ENCODE data around the gene CAMTA1. TPM values are rescaled to one million over a fixed set of nuclear protein-coding genes. Genes with fewer than 3 reads are reported as not detected.

CAMTA1 gene
- polyA plus RNA-seq, 1 donor from 2014 or later, result 79.0 TPM

- Mint-ChIP-seq H3K27ac (no peak overlapping the region), H3K4me3 (no peak overlapping the region), H3K4me1 (no peaks in the 10 kb centered on the region), H3K27me3 (peaks cover 12% of the 10 kb centered on the region), H3K9me3 (peaks cover 2 to 14% (median 12%) of the 10 kb centered on the region in 3 donors), H3K36me3 (peaks cover 3% of the 10 kb centered on the region)
Observed at GRCh38 chr1:7178336-7178735, 393.1 kb downstream of the CAMTA1 start.

GRCh38 chr1:7178741-7179140, 393.5 kb downstream of the CAMTA1 start:
- peaks cover 3% of the 10 kb centered on the region for H3K36me3 Mint-ChIP-seq
- no peaks in the 10 kb centered on the region for H3K4me1 Mint-ChIP-seq
- H3K27ac Mint-ChIP-seq, result no peak overlapping the region
- H3K4me3 Mint-ChIP-seq, result no peak overlapping the region
- H3K9me3 Mint-ChIP-seq, result peaks cover 2 to 14% (median 14%) of the 10 kb centered on the region in 3 donors
- H3K27me3 Mint-ChIP-seq, result peaks cover 14% of the 10 kb centered on the region

- Mint-ChIP-seq H3K36me3 (peaks cover 6% of the 10 kb centered on the region), H3K4me1 (no peaks in the 10 kb centered on the region), H3K27me3 (peaks cover 4% of the 10 kb centered on the region), H3K9me3 (peaks cover 3 to 19% (median 5%) of the 10 kb centered on the region in 3 donors), H3K4me3 (no peak overlapping the region), H3K27ac (no peak overlapping the region)
Observed at GRCh38 chr1:7185721-7186120, 400.5 kb downstream of the CAMTA1 start.

GRCh38 chr1:7186382-7187111, 401.3 kb downstream of the CAMTA1 start:
- H3K27me3 Mint-ChIP-seq, result peaks cover 4% of the 10 kb centered on the region
- no peak overlapping the region for H3K27ac Mint-ChIP-seq
- H3K36me3 Mint-ChIP-seq, result peaks cover 3% of the 10 kb centered on the region
- H3K4me3 Mint-ChIP-seq, result no peak overlapping the region
- no peaks in the 10 kb centered on the region for H3K4me1 Mint-ChIP-seq
- peaks cover 2 to 13% (median 3%) of the 10 kb centered on the region in 3 donors for H3K9me3 Mint-ChIP-seq

GRCh38 chr1:7187112-7187493, 401.8 kb downstream of the CAMTA1 start:
- Mint-ChIP-seq H3K4me3 (no peak overlapping the region), H3K9me3 (peaks cover 2 to 9% (median 3%) of the 10 kb centered on the region in 3 donors), H3K27ac (no peak overlapping the region), H3K36me3 (peaks cover 3% of the 10 kb centered on the region), H3K27me3 (peaks cover 4% of the 10 kb centered on the region), H3K4me1 (no peaks in the 10 kb centered on the region)

GRCh38 chr1:7190261-7190660, 405.0 kb downstream of the CAMTA1 start:
- peaks cover 0 to 9% (median 3%) of the 10 kb centered on the region in 3 donors for H3K9me3 Mint-ChIP-seq
- H3K27ac Mint-ChIP-seq, result no peak overlapping the region
- H3K4me1 Mint-ChIP-seq, result no peaks in the 10 kb centered on the region
- peaks cover 3% of the 10 kb centered on the region for H3K36me3 Mint-ChIP-seq
- no peak overlapping the region for H3K4me3 Mint-ChIP-seq
- peaks cover 2% of the 10 kb centered on the region for H3K27me3 Mint-ChIP-seq

GRCh38 chr1:7192453-7192852, 407.2 kb downstream of the CAMTA1 start:
- H3K27ac Mint-ChIP-seq, result no peak overlapping the region

GRCh38 chr1:7196036-7196911, 411.0 kb downstream of the CAMTA1 start:
- no peaks in the 10 kb centered on the region for H3K36me3 Mint-ChIP-seq

More at GRCh38 chr1:7192453-7192852, 407.2 kb downstream of the CAMTA1 start:
- Mint-ChIP-seq H3K36me3 (peaks cover 3% of the 10 kb centered on the region), H3K4me3 (no peak overlapping the region), H3K27me3 (peaks cover 2% of the 10 kb centered on the region), H3K9me3 (peaks cover 2 to 9% (median 3%) of the 10 kb centered on the region in 3 donors), H3K4me1 (no peaks in the 10 kb centered on the region)

GRCh38 chr1:7198664-7199063, 413.4 kb downstream of the CAMTA1 start:
- H3K27me3 Mint-ChIP-seq, result peaks cover 5% of the 10 kb centered on the region
- no peak overlapping the region for H3K4me3 Mint-ChIP-seq
- H3K27ac Mint-ChIP-seq, result no peak overlapping the region
- H3K36me3 Mint-ChIP-seq, result no peaks in the 10 kb centered on the region
- no peaks in the 10 kb centered on the region for H3K4me1 Mint-ChIP-seq
- H3K9me3 Mint-ChIP-seq, result peaks cover 2 to 10% (median 9%) of the 10 kb centered on the region in 3 donors

More at GRCh38 chr1:7196036-7196911, 411.0 kb downstream of the CAMTA1 start:
- H3K4me1 Mint-ChIP-seq, result no peaks in the 10 kb centered on the region
- H3K9me3 Mint-ChIP-seq, result peaks cover 0 to 3% (median 2%) of the 10 kb centered on the region in 3 donors
- peaks cover 5% of the 10 kb centered on the region for H3K27me3 Mint-ChIP-seq
- H3K4me3 Mint-ChIP-seq, result no peak overlapping the region
- H3K27ac Mint-ChIP-seq, result no peak overlapping the region

- peaks cover 2 to 10% (median 9%) of the 10 kb centered on the region in 3 donors for H3K9me3 Mint-ChIP-seq
- H3K4me1 Mint-ChIP-seq, result no peaks in the 10 kb centered on the region
- no peaks in the 10 kb centered on the region for H3K36me3 Mint-ChIP-seq
- peaks cover 5% of the 10 kb centered on the region for H3K27me3 Mint-ChIP-seq
- no peak overlapping the region for H3K4me3 Mint-ChIP-seq
- H3K27ac Mint-ChIP-seq, result no peak overlapping the region
Observed at GRCh38 chr1:7199077-7199779, 414.0 kb downstream of the CAMTA1 start.

GRCh38 chr1:7207875-7208646, 422.8 kb downstream of the CAMTA1 start:
- Mint-ChIP-seq H3K4me3 (no peak overlapping the region), H3K9me3 (peaks cover 0 to 3% (median 0%) of the 10 kb centered on the region in 3 donors), H3K4me1 (no peaks in the 10 kb centered on the region), H3K27ac (no peak overlapping the region), H3K36me3 (no peaks in the 10 kb centered on the region), H3K27me3 (peaks cover 9% of the 10 kb centered on the region)

- H3K9me3 Mint-ChIP-seq, result no peaks in the 10 kb centered on the region
- no peak overlapping the region for H3K27ac Mint-ChIP-seq
- peaks cover 9% of the 10 kb centered on the region for H3K27me3 Mint-ChIP-seq
- H3K36me3 Mint-ChIP-seq, result no peaks in the 10 kb centered on the region
- no peaks in the 10 kb centered on the region for H3K4me1 Mint-ChIP-seq
- H3K4me3 Mint-ChIP-seq, result no peak overlapping the region
Observed at GRCh38 chr1:7208647-7209180, 423.5 kb downstream of the CAMTA1 start.

- H3K27me3 Mint-ChIP-seq, result peaks cover 9% of the 10 kb centered on the region
- H3K36me3 Mint-ChIP-seq, result no peaks in the 10 kb centered on the region
- H3K9me3 Mint-ChIP-seq, result no peaks in the 10 kb centered on the region
- no peak overlapping the region for H3K27ac Mint-ChIP-seq
- no peak overlapping the region for H3K4me3 Mint-ChIP-seq
- H3K4me1 Mint-ChIP-seq, result no peaks in the 10 kb centered on the region
Observed at GRCh38 chr1:7209336-7209735, 424.1 kb downstream of the CAMTA1 start.

GRCh38 chr1:7218210-7218832, 433.1 kb downstream of the CAMTA1 start:
- no peaks in the 10 kb centered on the region for H3K27me3 Mint-ChIP-seq
- no peaks in the 10 kb centered on the region for H3K36me3 Mint-ChIP-seq
- no peak overlapping the region for H3K27ac Mint-ChIP-seq
- H3K4me1 Mint-ChIP-seq, result peaks cover 0 to 1% (median 0%) of the 10 kb centered on the region in 3 donors
- no peak overlapping the region for H3K4me3 Mint-ChIP-seq
- H3K9me3 Mint-ChIP-seq, result peaks cover 0 to 5% (median 4%) of the 10 kb centered on the region in 3 donors
